ENCODE data around the gene RAB11FIP2.
A peak's percentile ranks its signal among the peaks of the same experiment; 100 is the strongest.
"Not testable (repeated sequence)": the region's sequence is repeated elsewhere in the genome, so short reads cannot be mapped to it uniquely, and the experiment has no call there.

The RAB11FIP2 gene, protein sequence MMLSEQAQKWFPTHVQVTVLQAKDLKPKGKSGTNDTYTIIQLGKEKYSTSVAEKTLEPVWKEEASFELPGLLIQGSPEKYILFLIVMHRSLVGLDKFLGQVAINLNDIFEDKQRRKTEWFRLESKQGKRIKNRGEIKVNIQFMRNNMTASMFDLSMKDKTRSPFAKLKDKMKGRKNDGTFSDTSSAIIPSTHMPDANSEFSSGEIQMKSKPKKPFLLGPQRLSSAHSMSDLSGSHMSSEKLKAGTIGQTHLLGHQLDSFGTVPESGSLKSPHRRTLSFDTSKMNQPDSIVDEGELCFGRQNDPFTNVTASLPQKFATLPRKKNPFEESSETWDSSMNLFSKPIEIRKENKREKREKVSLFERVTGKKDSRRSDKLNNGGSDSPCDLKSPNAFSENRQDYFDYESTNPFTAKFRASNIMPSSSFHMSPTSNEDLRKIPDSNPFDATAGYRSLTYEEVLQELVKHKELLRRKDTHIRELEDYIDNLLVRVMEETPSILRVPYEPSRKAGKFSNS

DNA sequence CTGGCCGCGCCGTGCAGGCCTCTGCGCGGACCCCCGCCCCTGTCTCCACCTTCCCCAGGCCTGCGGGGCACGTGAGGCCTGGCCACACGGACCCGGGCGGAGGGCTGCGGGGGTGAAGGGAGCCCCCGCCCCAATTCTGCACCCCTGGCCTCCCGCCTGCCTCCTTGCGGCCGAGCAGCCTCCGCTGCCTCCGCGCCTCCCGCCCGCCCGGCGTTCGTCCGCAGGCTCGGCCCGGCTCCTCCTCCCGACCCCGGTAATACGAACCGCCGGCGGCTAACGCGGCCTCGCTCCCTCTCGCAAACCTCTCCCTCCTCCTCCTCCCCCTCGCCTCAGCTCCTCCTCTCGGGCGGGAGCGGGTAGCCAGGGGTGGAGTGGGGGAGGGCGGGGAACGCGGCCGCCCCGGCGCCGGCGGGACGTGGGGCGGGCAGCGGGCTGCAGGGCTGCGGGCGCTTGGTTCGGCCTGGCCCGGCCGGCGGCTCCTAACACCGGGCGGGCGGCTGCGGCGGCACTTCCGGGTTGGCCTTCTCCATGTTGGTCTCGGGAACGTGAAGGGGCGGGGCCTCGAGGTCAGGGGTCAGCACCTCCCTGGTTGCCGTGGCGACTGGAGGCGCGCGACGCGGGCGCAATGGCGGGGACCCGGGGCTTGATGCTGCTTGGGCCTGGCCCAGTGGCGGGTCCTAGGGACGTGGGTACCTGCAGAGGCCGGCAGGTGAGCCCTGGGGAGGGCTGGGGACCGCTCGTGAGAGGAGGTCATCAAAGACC, at the start of gene RAB11FIP2:
RAB11FIP2 (minus strand) TSS at position 547 of the 762 bp plus-strand sequence. CDS start 778 bp downstream, outside the sequence.
- H3K36me3 ChIP-seq (ENCODE audit: insufficient read depth, low read length), result no peaks in the 10 kb centered on the region
- no peaks in the 10 kb centered on the region for H3K4me1 ChIP-seq (ENCODE audit: insufficient read depth, low read length)
- H3K9me3 ChIP-seq (ENCODE audit: control insufficient read depth, insufficient read depth, low read length), result no peaks in the 10 kb centered on the region
- H3K9ac ChIP-seq (ENCODE audit: low read depth, low read length), result peak within 1 kb of the TSS; percentile 84

- Histone ChIP-seq H3K9ac (ENCODE audit: low read depth, low read length) (no peak overlapping the region), H3K4me1 (ENCODE audit: insufficient read depth, low read length) (no peaks in the 10 kb centered on the region), H3K36me3 (ENCODE audit: insufficient read depth, low read length) (no peaks in the 10 kb centered on the region), H3K9me3 (ENCODE audit: control insufficient read depth, insufficient read depth, low read length) (no peaks in the 10 kb centered on the region)
These were observed 49.3 kb upstream of the RAB11FIP2 start for GRCh38 chr10:118096022-118096421.

GRCh38 chr10:118092209-118092608, 45.5 kb upstream of the RAB11FIP2 start:
- Histone ChIP-seq H3K9me3 (ENCODE audit: control insufficient read depth, insufficient read depth, low read length) (no peaks in the 10 kb centered on the region), H3K4me1 (ENCODE audit: insufficient read depth, low read length) (no peaks in the 10 kb centered on the region)

GRCh38 chr10:118080817-118081216, 34.1 kb upstream of the RAB11FIP2 start:
- no peaks in the 10 kb centered on the region for H3K36me3 ChIP-seq (ENCODE audit: insufficient read depth, low read length)
- H3K9ac ChIP-seq (ENCODE audit: low read depth, low read length), result no peak overlapping the region
- H3K4me1 ChIP-seq (ENCODE audit: insufficient read depth, low read length), result no peaks in the 10 kb centered on the region
- H3K9me3 ChIP-seq (ENCODE audit: control insufficient read depth, insufficient read depth, low read length), result no peaks in the 10 kb centered on the region

More at GRCh38 chr10:118092209-118092608, 45.5 kb upstream of the RAB11FIP2 start:
- Histone ChIP-seq H3K9ac (ENCODE audit: low read depth, low read length) (no peak overlapping the region), H3K36me3 (ENCODE audit: insufficient read depth, low read length) (no peaks in the 10 kb centered on the region)

GRCh38 chr10:118076705-118077104, 30.0 kb upstream of the RAB11FIP2 start:
- H3K36me3 ChIP-seq (ENCODE audit: insufficient read depth, low read length), result no peaks in the 10 kb centered on the region

DNA sequence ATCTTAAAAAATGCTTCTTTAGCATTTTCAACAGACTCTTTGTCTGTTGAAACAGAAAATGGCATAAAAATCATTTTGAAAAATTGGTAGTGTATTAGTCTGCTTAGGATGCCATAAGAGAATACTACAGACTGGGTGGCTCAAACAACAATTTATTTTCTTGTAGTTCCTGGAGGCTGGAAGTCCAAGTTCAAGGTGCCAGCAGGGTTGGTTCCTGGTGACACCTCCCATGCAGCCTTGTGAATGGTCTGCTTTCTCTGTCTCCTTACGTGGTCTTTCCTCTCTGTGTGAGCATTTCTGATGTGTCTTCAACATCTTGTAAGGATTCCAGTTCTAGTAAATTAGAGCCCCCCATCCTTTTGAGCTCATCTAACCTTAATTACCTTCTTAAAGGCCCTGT, 26.1 kb upstream of the RAB11FIP2 start:
- H3K36me3 ChIP-seq (ENCODE audit: insufficient read depth, low read length), result no peaks in the 10 kb centered on the region

More at GRCh38 chr10:118076705-118077104, 30.0 kb upstream of the RAB11FIP2 start:
- H3K9me3 ChIP-seq (ENCODE audit: control insufficient read depth, insufficient read depth, low read length), result no peaks in the 10 kb centered on the region
- no peaks in the 10 kb centered on the region for H3K4me1 ChIP-seq (ENCODE audit: insufficient read depth, low read length)
- H3K9ac ChIP-seq (ENCODE audit: low read depth, low read length), result no peak overlapping the region

DNA sequence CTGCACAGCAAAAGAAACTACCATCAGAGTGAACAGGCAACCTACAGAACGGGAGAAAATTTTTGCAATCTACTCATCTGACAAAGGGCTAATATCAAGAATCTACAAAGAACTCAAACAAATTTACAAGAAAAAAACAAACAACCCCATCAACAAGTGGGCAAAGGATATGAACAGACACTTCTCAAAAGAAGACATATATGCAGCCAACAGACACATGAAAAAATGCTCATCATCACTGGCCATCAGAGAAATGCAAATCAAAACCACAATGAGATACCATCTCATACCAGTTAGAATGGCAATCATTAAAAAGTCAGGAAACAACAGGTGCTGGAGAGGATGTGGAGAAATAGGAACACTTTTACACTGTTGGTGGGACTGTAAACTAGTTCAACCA, 20.6 kb upstream of the RAB11FIP2 start:
- H3K9me3 ChIP-seq (ENCODE audit: control insufficient read depth, insufficient read depth, low read length); H3K9ac ChIP-seq (ENCODE audit: low read depth, low read length); H3K4me1 ChIP-seq (ENCODE audit: insufficient read depth, low read length); H3K36me3 ChIP-seq (ENCODE audit: insufficient read depth, low read length): not testable (repeated sequence)

More for the DNA sequence above, 26.1 kb upstream of the RAB11FIP2 start:
- Histone ChIP-seq H3K9ac (ENCODE audit: low read depth, low read length) (no peak overlapping the region), H3K4me1 (ENCODE audit: insufficient read depth, low read length) (0 out of 2 replicates have a peak, but pooled peaks cover 5% of the 10 kb centered on the region), H3K9me3 (ENCODE audit: control insufficient read depth, insufficient read depth, low read length) (no peaks in the 10 kb centered on the region)

DNA sequence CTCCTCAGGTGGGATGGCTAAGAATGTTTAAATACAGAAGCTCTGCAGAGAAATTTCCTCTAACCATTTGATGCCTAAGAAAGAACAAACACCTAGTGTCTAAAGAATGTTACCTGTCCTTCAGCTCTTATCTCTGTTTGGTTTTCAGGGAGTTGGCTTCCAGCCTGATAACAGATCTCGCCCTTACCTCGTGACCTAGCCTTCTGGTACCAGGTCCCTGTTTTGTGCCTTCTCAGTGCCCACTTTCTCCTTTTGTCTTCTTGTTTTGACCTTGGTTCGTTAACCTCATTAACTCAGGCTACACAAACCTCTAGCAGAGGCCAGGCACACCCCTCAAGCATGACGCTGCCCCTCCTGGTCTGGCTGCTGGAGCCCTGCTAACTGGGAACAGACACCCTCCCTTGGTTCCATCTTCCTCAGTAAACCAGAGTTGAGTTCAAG, 16.1 kb upstream of the RAB11FIP2 start:
- no peak overlapping the region for H3K9ac ChIP-seq (ENCODE audit: low read depth, low read length)
- H3K4me1 ChIP-seq (ENCODE audit: insufficient read depth, low read length), result no peaks in the 10 kb centered on the region
- H3K36me3 ChIP-seq (ENCODE audit: insufficient read depth, low read length), result no peaks in the 10 kb centered on the region

DNA sequence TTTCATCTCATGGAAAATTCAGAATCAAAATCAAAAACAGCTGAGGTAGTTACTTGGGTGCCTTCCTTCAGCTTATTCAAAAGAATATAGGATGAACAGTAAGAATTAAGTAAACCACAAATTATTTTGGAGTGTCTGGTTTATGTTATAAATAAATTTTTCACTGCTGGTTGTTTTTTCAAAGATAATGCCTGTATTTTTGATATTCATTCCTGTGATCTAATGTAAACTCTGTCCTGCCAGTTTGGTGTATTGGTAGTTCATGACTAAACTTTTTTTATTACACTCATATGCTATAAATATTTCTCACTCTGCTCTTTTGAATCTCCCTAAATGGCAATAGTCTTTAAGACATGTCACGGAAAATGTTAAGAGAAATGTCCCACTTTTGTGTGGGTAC, 11.6 kb upstream of the RAB11FIP2 start:
- H3K4me1 ChIP-seq (ENCODE audit: insufficient read depth, low read length), result peaks cover 8% of the 10 kb centered on the region
- H3K9ac ChIP-seq (ENCODE audit: low read depth, low read length), result no peak overlapping the region
- H3K36me3 ChIP-seq (ENCODE audit: insufficient read depth, low read length), result no peaks in the 10 kb centered on the region
- no peaks in the 10 kb centered on the region for H3K9me3 ChIP-seq (ENCODE audit: control insufficient read depth, insufficient read depth, low read length)

More for the DNA sequence above, 16.1 kb upstream of the RAB11FIP2 start:
- no peaks in the 10 kb centered on the region for H3K9me3 ChIP-seq (ENCODE audit: control insufficient read depth, insufficient read depth, low read length)

DNA sequence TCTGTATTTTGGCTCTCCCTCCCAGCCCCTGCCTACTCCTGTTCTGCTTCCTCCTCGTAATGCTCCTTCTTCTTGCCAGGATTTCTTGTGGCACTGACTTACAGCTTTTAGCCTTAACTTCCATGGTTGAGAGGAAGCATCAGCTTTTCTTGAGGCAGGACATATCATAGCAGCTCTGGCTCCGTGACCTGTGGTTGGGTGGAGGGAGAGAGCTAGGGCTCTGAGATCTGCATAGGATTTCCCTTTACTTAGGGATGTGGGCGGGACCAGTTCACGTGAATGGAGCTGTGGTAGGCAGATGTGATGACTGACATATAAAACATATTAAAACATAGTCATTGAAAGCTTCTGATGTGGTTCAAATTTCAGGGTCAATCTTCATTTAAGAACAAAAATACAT, 10.6 kb upstream of the RAB11FIP2 start:
- H3K9me3 ChIP-seq (ENCODE audit: control insufficient read depth, insufficient read depth, low read length), result no peaks in the 10 kb centered on the region
- 0 out of 2 replicates have a peak overlapping the region, but pooled peaks have one; percentile 18 for H3K9ac ChIP-seq (ENCODE audit: low read depth, low read length)
- peaks cover 10% of the 10 kb centered on the region for H3K4me1 ChIP-seq (ENCODE audit: insufficient read depth, low read length)
- H3K36me3 ChIP-seq (ENCODE audit: insufficient read depth, low read length), result no peaks in the 10 kb centered on the region

GRCh38 chr10:118054383-118054782, 7.6 kb upstream of the RAB11FIP2 start:
- Histone ChIP-seq H3K36me3 (ENCODE audit: insufficient read depth, low read length) (no peaks in the 10 kb centered on the region), H3K9ac (ENCODE audit: low read depth, low read length) (no peak overlapping the region), H3K9me3 (ENCODE audit: control insufficient read depth, insufficient read depth, low read length) (no peaks in the 10 kb centered on the region), H3K4me1 (ENCODE audit: insufficient read depth, low read length) (peaks cover 10% of the 10 kb centered on the region)

DNA sequence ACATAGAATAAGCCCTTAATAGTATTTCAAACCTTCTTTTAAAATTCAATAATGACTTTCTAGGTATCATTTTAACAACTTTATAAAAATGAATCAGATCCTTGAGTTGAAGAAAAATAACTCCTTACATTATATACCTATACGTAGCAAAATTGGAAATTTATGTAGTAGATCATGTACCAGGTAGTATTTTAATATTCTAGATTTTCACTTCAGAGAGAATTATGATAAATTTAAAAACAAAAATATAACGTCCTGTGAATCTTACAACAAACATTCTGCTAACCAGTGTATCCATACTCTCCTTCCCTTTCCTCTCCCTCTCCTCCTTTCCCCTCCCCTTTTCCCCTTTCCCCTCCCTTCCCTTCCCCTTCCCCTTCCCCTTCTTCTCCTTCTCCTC, 6.1 kb upstream of the RAB11FIP2 start:
- H3K4me1 ChIP-seq (ENCODE audit: insufficient read depth, low read length), result peaks cover 10% of the 10 kb centered on the region
- H3K9ac ChIP-seq (ENCODE audit: low read depth, low read length), result no peak overlapping the region
- no peaks in the 10 kb centered on the region for H3K9me3 ChIP-seq (ENCODE audit: control insufficient read depth, insufficient read depth, low read length)
- no peaks in the 10 kb centered on the region for H3K36me3 ChIP-seq (ENCODE audit: insufficient read depth, low read length)

DNA sequence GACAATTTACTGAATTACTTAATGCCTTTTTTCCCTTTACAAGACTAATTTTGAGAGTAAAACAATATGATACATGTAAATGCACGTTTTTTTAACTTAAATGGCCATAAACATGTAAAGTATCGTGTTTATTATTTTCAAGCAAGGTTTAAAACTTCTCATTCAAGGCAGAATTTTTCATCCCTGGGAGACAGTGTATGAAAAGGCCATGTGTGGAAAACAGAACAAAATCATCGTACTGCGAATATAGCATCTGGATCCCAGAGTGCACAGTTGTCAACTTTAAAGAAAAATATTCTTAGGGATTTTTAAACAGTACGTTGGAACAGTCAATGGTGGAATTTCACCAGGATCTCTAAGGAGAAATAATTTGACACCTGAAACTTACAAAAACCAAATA, 1.1 kb upstream of the RAB11FIP2 start:
- Histone ChIP-seq H3K4me1 (ENCODE audit: insufficient read depth, low read length) (no peaks in the 10 kb centered on the region), H3K9ac (ENCODE audit: low read depth, low read length) (no peak overlapping the region), H3K36me3 (ENCODE audit: insufficient read depth, low read length) (no peaks in the 10 kb centered on the region), H3K9me3 (ENCODE audit: control insufficient read depth, insufficient read depth, low read length) (no peaks in the 10 kb centered on the region)

DNA sequence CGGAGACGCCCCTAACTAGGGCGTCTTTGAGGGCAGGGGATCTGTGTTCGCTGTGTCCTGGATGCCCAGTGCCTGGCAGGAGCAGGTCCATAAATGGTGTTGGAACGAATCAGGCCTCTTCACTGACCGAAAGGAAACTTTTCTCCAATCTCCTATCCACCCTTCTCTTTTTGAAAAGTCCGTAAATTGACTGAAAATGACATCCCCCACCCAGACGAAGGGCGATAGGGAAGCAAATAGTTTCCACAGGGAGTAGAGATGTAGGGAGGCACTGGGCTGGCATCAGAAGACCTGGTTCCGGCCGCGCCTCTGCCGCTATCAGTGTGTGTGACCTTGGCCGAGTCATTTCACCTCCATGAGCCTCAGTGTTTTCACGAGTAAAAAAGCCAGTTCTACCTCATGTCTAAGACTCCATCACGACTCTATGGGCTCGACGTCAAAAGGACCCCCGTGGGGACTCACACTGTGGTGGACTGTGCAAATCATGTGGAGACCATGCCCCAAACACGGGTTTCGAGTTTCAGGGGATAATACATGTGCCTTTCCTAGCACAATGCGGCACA, 497 bp upstream of the RAB11FIP2 start:
- no peaks in the 10 kb centered on the region for H3K4me1 ChIP-seq (ENCODE audit: insufficient read depth, low read length)
- H3K9me3 ChIP-seq (ENCODE audit: control insufficient read depth, insufficient read depth, low read length), result no peaks in the 10 kb centered on the region
- H3K36me3 ChIP-seq (ENCODE audit: insufficient read depth, low read length), result no peaks in the 10 kb centered on the region

More for the DNA sequence above, 497 bp upstream of the RAB11FIP2 start:
- peak overlapping the region; percentile 84 for H3K9ac ChIP-seq (ENCODE audit: low read depth, low read length)

All from ES-I3 (cell line).